Thoracic aorta (tissue), 2 donors: ENCODE results near the gene PRICKLE3. TPM values are rescaled to one million over a fixed set of nuclear protein-coding genes. Genes with fewer than 3 reads are reported as not detected.

ENCODE experiments used
- ATAC-seq: fragments of 150-250 bp; one replicate; pipeline ENCODE4 v1.8.0; 2017; ENCODE audit warnings: low read depth; ENCODE audit not compliant: insufficient number of reproducible peaks, low FRiP score
- DNase-seq: peaks from one replicate; pipeline ENCODE4 v3.0.0-alpha.2; 2020; ENCODE audit warnings: low spot score
- H3K27ac ChIP-seq, 2 donors: fragments of 200-600 bp; sonication (generic); 1 replicate in 1 of 2; 2 replicates in 1 of 2; pipeline ENCODE4 v1.5.1; 2016; ENCODE audit warnings: mild to moderate bottlenecking in 2 of 2, moderate library complexity in 2 of 2
- H3K27me3 ChIP-seq: fragments of 200-600 bp; sonication (generic); replicated peaks from 2 replicates; pipeline ENCODE4 v1.6.0; 2016; ENCODE audit warnings: mild to moderate bottlenecking; ENCODE audit not compliant: insufficient read depth
- H3K36me3 ChIP-seq: fragments of 200-600 bp; sonication (generic); one replicate; pipeline ENCODE4 v1.5.1; 2016
- H3K4me1 ChIP-seq, 2 donors: fragments of 200-600 bp; sonication (generic); 1 replicate in 1 of 2; 2 replicates in 1 of 2; pipeline versions ENCODE4 v1.5.1 to v1.6.0; 2016; ENCODE audit warnings: low read depth in 2 of 2, mild to moderate bottlenecking in 1 of 2; ENCODE audit not compliant: control insufficient read depth in 1 of 2
- H3K4me3 ChIP-seq: fragments of 200-600 bp; sonication (generic); 2 replicates; pipeline ENCODE4 v1.5.1; 2016; ENCODE audit warnings: mild to moderate bottlenecking
- H3K9me3 ChIP-seq: fragments of 200-600 bp; sonication (generic); 2 replicates; pipeline ENCODE4 v1.5.1; 2016
- total RNA-seq, 2 donors: library from RNA; depleted of rRNA; stranded (reverse); fragments of >200 nt; gene quantifications; one replicate each; pipeline versions ENCODE4 v1.1.0 to v1.2.3, GENCODE V29; 2016
- TF ChIP-seq, protein P1 (sequence below): fragments of 200-600 bp; sonication (generic); IDR thresholded peaks from one replicate; pipeline ENCODE4 v1.5.1; 2019; ENCODE audit warnings: antibody characterized with exemption

PRICKLE3 gene
- total RNA-seq, 2 donors from 2014 or later: 21.4 to 46.7 TPM

DNA sequence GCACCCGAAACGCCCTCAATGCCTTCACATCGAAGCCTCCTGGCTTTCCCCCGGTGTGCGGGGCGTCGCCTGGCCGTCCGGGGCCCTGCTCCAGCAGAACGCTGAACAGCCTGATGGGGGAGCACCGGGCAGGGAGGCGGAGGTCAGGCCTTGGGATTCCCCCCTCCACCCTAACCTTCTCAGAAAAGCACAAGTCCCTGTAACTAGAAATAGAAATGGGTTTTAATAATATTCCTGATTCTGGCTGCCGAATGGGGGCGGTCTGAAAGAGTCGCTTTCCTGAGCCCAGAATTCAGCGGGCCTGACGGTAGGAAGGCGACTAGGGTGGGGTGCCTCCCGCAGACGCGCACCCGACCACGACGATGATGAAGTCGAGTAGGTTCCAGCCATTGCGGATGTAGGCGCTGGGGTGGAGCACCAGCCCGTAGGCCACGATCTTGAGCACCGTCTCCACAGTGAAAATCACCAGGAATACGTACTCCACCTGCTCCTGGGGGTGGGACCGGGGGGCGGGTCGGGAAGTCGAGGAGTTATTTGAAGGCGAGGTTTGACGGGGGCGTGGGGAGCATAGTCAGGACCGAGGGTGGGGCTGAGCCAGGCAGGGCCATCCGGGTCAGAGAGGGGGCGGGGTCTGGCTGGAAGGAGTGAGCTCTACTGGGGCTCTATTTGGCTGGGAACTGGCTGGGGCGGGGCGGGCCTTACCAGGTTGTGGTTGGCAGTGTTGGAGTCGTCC is 44.5 kb upstream of the PRICKLE3 start:
- H3K4me3 ChIP-seq: peak overlapping the region; percentile 66
- no peak for ATAC-seq
- H3K27ac ChIP-seq: no peak overlapping the region
- no peaks in the 10 kb centered on the region for H3K27me3 ChIP-seq
- H3K36me3 ChIP-seq: no peaks in the 10 kb centered on the region
- H3K9me3 ChIP-seq: no peaks in the 10 kb centered on the region
- no peaks in the 10 kb centered on the region for H3K4me1 ChIP-seq
- peak; percentile 2 for DNase-seq
- TF ChIP-seq, protein P1, sequence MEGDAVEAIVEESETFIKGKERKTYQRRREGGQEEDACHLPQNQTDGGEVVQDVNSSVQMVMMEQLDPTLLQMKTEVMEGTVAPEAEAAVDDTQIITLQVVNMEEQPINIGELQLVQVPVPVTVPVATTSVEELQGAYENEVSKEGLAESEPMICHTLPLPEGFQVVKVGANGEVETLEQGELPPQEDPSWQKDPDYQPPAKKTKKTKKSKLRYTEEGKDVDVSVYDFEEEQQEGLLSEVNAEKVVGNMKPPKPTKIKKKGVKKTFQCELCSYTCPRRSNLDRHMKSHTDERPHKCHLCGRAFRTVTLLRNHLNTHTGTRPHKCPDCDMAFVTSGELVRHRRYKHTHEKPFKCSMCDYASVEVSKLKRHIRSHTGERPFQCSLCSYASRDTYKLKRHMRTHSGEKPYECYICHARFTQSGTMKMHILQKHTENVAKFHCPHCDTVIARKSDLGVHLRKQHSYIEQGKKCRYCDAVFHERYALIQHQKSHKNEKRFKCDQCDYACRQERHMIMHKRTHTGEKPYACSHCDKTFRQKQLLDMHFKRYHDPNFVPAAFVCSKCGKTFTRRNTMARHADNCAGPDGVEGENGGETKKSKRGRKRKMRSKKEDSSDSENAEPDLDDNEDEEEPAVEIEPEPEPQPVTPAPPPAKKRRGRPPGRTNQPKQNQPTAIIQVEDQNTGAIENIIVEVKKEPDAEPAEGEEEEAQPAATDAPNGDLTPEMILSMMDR: no peak

- Histone ChIP-seq H3K4me3 (no peak overlapping the region), H3K27me3 (no peaks in the 10 kb centered on the region), H3K4me1 (no peaks in the 10 kb centered on the region), H3K9me3 (no peaks in the 10 kb centered on the region), H3K36me3 (no peaks in the 10 kb centered on the region), H3K27ac (no peak overlapping the region)
- TF ChIP-seq, protein P1: no peak
- no peak for DNase-seq
- ATAC-seq: no peak
Observed at GRCh38 chrX:49228185-49228584, 42.0 kb upstream of the PRICKLE3 start.

GRCh38 chrX:49227726-49228125 is 41.6 kb upstream of the PRICKLE3 start:
- ATAC-seq: no peak
- no peaks in the 10 kb centered on the region for H3K36me3 ChIP-seq
- no peak overlapping the region for H3K4me3 ChIP-seq
- H3K4me1 ChIP-seq: no peaks in the 10 kb centered on the region
- no peak for DNase-seq
- H3K27me3 ChIP-seq: no peaks in the 10 kb centered on the region
- TF ChIP-seq, protein P1: no peak
- no peak overlapping the region for H3K27ac ChIP-seq
- H3K9me3 ChIP-seq: no peaks in the 10 kb centered on the region

GRCh38 chrX:49226946-49227345 is 40.8 kb upstream of the PRICKLE3 start:
- no peaks in the 10 kb centered on the region for H3K4me1 ChIP-seq
- no peaks in the 10 kb centered on the region for H3K36me3 ChIP-seq
- H3K4me3 ChIP-seq: no peak overlapping the region
- H3K27ac ChIP-seq: no peak overlapping the region
- H3K9me3 ChIP-seq: no peaks in the 10 kb centered on the region
- no peak for DNase-seq
- ATAC-seq: no peak
- TF ChIP-seq, protein P1: no peak
- H3K27me3 ChIP-seq: no peaks in the 10 kb centered on the region

DNA sequence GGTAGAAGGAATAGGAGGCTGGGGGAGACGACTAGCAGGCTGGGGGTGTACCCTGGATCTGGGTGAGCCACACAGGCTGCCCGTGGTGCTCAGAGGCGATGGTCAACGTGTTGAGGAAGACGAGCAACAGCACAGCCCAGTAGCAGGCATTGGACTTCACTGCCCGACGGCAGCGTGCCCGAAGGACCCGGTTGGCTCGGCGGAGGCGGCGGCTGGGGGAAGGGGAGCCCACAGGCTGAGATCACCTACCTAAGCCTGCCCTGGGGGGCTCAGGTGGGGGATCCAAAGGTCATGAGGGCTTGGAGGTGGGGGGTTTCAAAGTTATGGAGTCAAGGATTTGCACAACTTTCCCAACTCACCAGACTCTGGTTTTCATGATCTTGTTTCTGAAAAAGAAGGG is 39.7 kb upstream of the PRICKLE3 start:
- Histone ChIP-seq H3K27ac (no peak overlapping the region), H3K4me1 (no peaks in the 10 kb centered on the region), H3K36me3 (no peaks in the 10 kb centered on the region), H3K9me3 (no peaks in the 10 kb centered on the region), H3K4me3 (no peak overlapping the region), H3K27me3 (no peaks in the 10 kb centered on the region)
- no peak for DNase-seq
- TF ChIP-seq, protein P1: no peak
- ATAC-seq: no peak
